ENCODE data around the gene DEDD. TPM values are rescaled to one million over a fixed set of nuclear protein-coding genes. Genes with fewer than 3 reads are reported as not detected.

Gene DEDD
- total and polyA plus RNA-seq, 8 donors = 25.8 to 55.8 (median 50.2) TPM

GRCh38 chr1:161096530-161096929 is 35.9 kb downstream of the DEDD start:
- Histone ChIP-seq H3K27me3 (no peaks in the 10 kb centered on the region), H3K9me3 (no peaks in the 10 kb centered on the region), H3K36me3 (peaks cover 0 to 24% of the 10 kb centered on the region in 2 donors), H3K27ac (peak overlapping the region; percentile 19 to 51), H3K4me3 (no peak overlapping the region), H3K4me1 (peaks cover 14 to 32% of the 10 kb centered on the region in 2 donors)
- intact Hi-C loops (cut with DNase I) = loop anchor here in 1 of 2 donors (5.0 kb wide), 1 partner anchor 99 kb away; no protein-coding TSS in a partner anchor
- peak in 1 of 4 donors; percentile 76 for DNase-seq
- no peak for TF ChIP-seq CTCF (IDR thresholded peaks at IDR 0.05)
- ATAC-seq = no peak

- intact Hi-C loops (cut with DNase I) = loop anchor here in 1 of 2 donors (5.0 kb wide), 1 partner anchor 99 kb away; no protein-coding TSS in a partner anchor
- no peaks in the 10 kb centered on the region for H3K27me3 ChIP-seq
- H3K4me1 ChIP-seq = peaks cover 14 to 32% of the 10 kb centered on the region in 2 donors
- no peak for ATAC-seq
- no peak for TF ChIP-seq CTCF (IDR thresholded peaks at IDR 0.05)
- H3K27ac ChIP-seq = peak overlapping the region in 1 of 2 donors; percentile 51
- H3K9me3 ChIP-seq = no peaks in the 10 kb centered on the region
- peaks cover 0 to 19% of the 10 kb centered on the region in 2 donors for H3K36me3 ChIP-seq
- DNase-seq = no peak
- H3K4me3 ChIP-seq = no peak overlapping the region
Measured at GRCh38 chr1:161096015-161096414, 36.5 kb downstream of the DEDD start.

- ATAC-seq (no peak), DNase-seq (no peak)
- TF ChIP-seq CTCF (IDR thresholded peaks at IDR 0.05) = no peak
- Histone ChIP-seq H3K27me3 (no peaks in the 10 kb centered on the region), H3K4me1 (peaks cover 14 to 32% of the 10 kb centered on the region in 2 donors), H3K4me3 (no peak overlapping the region), H3K36me3 (peaks cover 0 to 11% of the 10 kb centered on the region in 2 donors), H3K27ac (no peak overlapping the region), H3K9me3 (no peaks in the 10 kb centered on the region)
- intact Hi-C loops (cut with DNase I) = loop anchor here in 1 of 2 donors (5.0 kb wide), 1 partner anchor 98 kb away; no protein-coding TSS in a partner anchor
Measured at GRCh38 chr1:161095230-161095629, 37.2 kb downstream of the DEDD start.

- DNase-seq (no peak), ATAC-seq (no peak)
- Histone ChIP-seq H3K27me3 (no peaks in the 10 kb centered on the region), H3K27ac (no peak overlapping the region), H3K36me3 (peaks cover 0 to 3% of the 10 kb centered on the region in 2 donors), H3K9me3 (no peaks in the 10 kb centered on the region), H3K4me1 (peaks cover 14 to 34% of the 10 kb centered on the region in 2 donors), H3K4me3 (no peak overlapping the region)
- no peak for TF ChIP-seq CTCF (IDR thresholded peaks at IDR 0.05)
- intact Hi-C loops (cut with DNase I) = no loop called here
Measured at GRCh38 chr1:161094481-161094880, 38.0 kb downstream of the DEDD start.

GRCh38 chr1:161092621-161093028 is 39.8 kb downstream of the DEDD start:
- intact Hi-C loops (cut with DNase I) = no loop called here
- peak; percentile 31 for ATAC-seq
- TF ChIP-seq CTCF (IDR thresholded peaks at IDR 0.05) = no peak

More at GRCh38 chr1:161092621-161093028, 39.8 kb downstream of the DEDD start:
- Histone ChIP-seq H3K27me3 (no peaks in the 10 kb centered on the region), H3K9me3 (no peaks in the 10 kb centered on the region), H3K27ac (no peak overlapping the region), H3K4me1 (peaks cover 8 to 31% of the 10 kb centered on the region in 2 donors), H3K36me3 (no peaks in the 10 kb centered on the region), H3K4me3 (no peak overlapping the region)
- DNase-seq = no peak
